C4-2B (cell line): ENCODE results near the gene PWP1.

Experiments used
- CTCF ChIP-seq: fragments of 450-650 bp; conservative IDR thresholded peaks from 2 replicates; pipeline ENCODE4 v1.5.1; 2017; ENCODE audit warnings: mild to moderate bottlenecking
- ZFX ChIP-seq: fragments of 450-650 bp; IDR thresholded peaks from 2 replicates; pipeline ENCODE4 v1.6.1; 2017

DNA sequence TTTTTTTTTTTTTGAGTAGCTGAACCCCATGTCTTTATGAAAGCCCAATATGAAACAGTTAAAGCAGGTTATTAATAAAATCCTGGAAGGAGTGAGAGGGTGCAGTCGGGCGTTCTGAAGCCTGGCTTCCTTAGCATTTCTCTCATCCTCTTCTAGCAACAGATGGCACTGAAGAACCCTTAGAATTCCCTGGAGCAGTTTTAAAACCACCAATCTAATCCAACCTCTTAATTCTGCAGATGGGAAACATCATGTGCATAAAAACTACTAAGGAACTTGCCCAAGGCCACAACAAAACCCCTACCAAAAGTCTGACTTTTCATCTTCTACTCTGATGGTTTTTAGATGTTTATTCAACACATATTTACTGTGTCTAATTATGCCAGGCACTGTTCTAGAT lies 50.2 kb downstream of the PWP1 start:
- TF ChIP-seq CTCF (no peak), ZFX (no peak)
